H9 (cell line): ENCODE data around the gene SNX15. TPM values are rescaled to one million over a fixed set of nuclear protein-coding genes. Genes with fewer than 3 reads are reported as not detected.
A peak's percentile ranks its signal among the peaks of the same experiment; 100 is the strongest.

Experiments
- DNase-seq: peaks from one replicate; pipeline ENCODE4 v3.0.0-alpha.2; 2017
- H2AFZ ChIP-seq: one replicate; pipeline ENCODE4 v1.6.1; 2013; ENCODE audit warnings: mild to moderate bottlenecking, low read length, control low read depth, moderate library complexity
- H2AK5ac ChIP-seq: 2 replicates; pipeline ENCODE4 v1.6.1; 2013; ENCODE audit warnings: low read length, control low read depth, mixed read lengths; ENCODE audit not compliant: insufficient read length
- H2BK120ac ChIP-seq: one replicate; pipeline ENCODE4 v1.6.1; 2013; ENCODE audit warnings: low read depth, mild to moderate bottlenecking, low read length, control low read depth, inconsistent platforms; ENCODE audit not compliant: poor library complexity, severe bottlenecking
- H2BK12ac ChIP-seq: 2 replicates; pipeline ENCODE4 v1.6.1; 2013; ENCODE audit warnings: low read length, control low read depth, mixed read lengths, low read depth; ENCODE audit not compliant: insufficient read length
- H2BK15ac ChIP-seq: 2 replicates; pipeline ENCODE4 v1.6.1; 2013; ENCODE audit warnings: low read depth, low read length, control low read depth
- H2BK20ac ChIP-seq: one replicate; pipeline ENCODE4 v1.6.1; 2013; ENCODE audit warnings: low read depth, mild to moderate bottlenecking, low read length, control low read depth, inconsistent platforms; ENCODE audit not compliant: poor library complexity, severe bottlenecking
- H2BK5ac ChIP-seq: 2 replicates; pipeline ENCODE4 v1.6.1; 2013; ENCODE audit warnings: low read length, control low read depth, mixed read lengths; ENCODE audit not compliant: insufficient read length
- H3K14ac ChIP-seq: 2 replicates; pipeline ENCODE4 v1.6.1; 2013; ENCODE audit warnings: low read length, control low read depth; ENCODE audit not compliant: insufficient read depth
- H3K18ac ChIP-seq: 2 replicates; pipeline ENCODE4 v1.6.1; 2013; ENCODE audit warnings: low read depth, mild to moderate bottlenecking, mixed read lengths, low read length, control low read depth; ENCODE audit not compliant: insufficient read length
- H3K23ac ChIP-seq: 2 replicates; pipeline ENCODE4 v1.6.1; 2013; ENCODE audit warnings: low read length, control low read depth, mixed read lengths, low read depth; ENCODE audit not compliant: insufficient read length
- H3K23me2 ChIP-seq: 2 replicates; pipeline ENCODE4 v1.6.1; 2013; ENCODE audit warnings: low read depth, mild to moderate bottlenecking, mixed read lengths, low read length, control low read depth; ENCODE audit not compliant: insufficient read length, poor library complexity, severe bottlenecking
- H3K27ac ChIP-seq: 2 replicates; pipeline ENCODE4 v1.5.1; 2013; ENCODE audit warnings: low read length, control low read depth, mixed read lengths, low read depth; ENCODE audit not compliant: insufficient read length
- H3K27me3 ChIP-seq: 2 replicates; pipeline ENCODE4 v1.6.1; 2013; ENCODE audit warnings: low read length, control low read depth, inconsistent platforms; ENCODE audit not compliant: insufficient read depth
- H3K4ac ChIP-seq: 2 replicates; pipeline ENCODE4 v1.6.1; 2013; ENCODE audit warnings: low read depth, mild to moderate bottlenecking, control low read depth, inconsistent platforms, low read length, moderate library complexity
- H3K4me1 ChIP-seq: 2 replicates; pipeline ENCODE4 v1.6.1; 2013; ENCODE audit warnings: low read length, control low read depth, inconsistent platforms; ENCODE audit not compliant: insufficient read depth
- H3K4me2 ChIP-seq: 2 replicates; pipeline ENCODE4 v1.6.1; 2013; ENCODE audit warnings: low read length, control low read depth, mixed read lengths; ENCODE audit not compliant: insufficient read length, insufficient read depth
- H3K56ac ChIP-seq: 2 replicates; pipeline ENCODE4 v1.6.1; 2013; ENCODE audit warnings: low read depth, mild to moderate bottlenecking, mixed read lengths, low read length, control low read depth; ENCODE audit not compliant: insufficient read length
- H3K79me1 ChIP-seq: 2 replicates; pipeline ENCODE4 v1.6.1; 2013; ENCODE audit warnings: low read depth, mild to moderate bottlenecking, moderate library complexity, low read length, control low read depth, inconsistent platforms; ENCODE audit not compliant: insufficient read depth, poor library complexity, severe bottlenecking
- H3K79me2 ChIP-seq: 2 replicates; pipeline ENCODE4 v1.6.1; 2013; ENCODE audit warnings: low read length, control low read depth, inconsistent platforms; ENCODE audit not compliant: insufficient read depth
- H3K9ac ChIP-seq: 2 replicates; pipeline ENCODE4 v1.6.1; 2013; ENCODE audit warnings: low read length, control low read depth, mixed read lengths; ENCODE audit not compliant: insufficient read length; ENCODE audit errors: extremely low read depth
- H3K9me3 ChIP-seq: one replicate; pipeline ENCODE4 v1.6.1; 2013; ENCODE audit warnings: low read depth, low read length, inconsistent platforms; ENCODE audit not compliant: control insufficient read depth
- H3T11ph ChIP-seq: one replicate; pipeline ENCODE4 v1.6.1; 2013; ENCODE audit warnings: mild to moderate bottlenecking, low read length, control low read depth, inconsistent platforms
- H4K20me1 ChIP-seq: one replicate; pipeline ENCODE4 v1.6.1; 2013; ENCODE audit not compliant: control insufficient read depth, insufficient read length, insufficient read depth
- H4K5ac ChIP-seq: 2 replicates; pipeline ENCODE4 v1.6.1; 2013; ENCODE audit warnings: low read depth, mild to moderate bottlenecking, mixed read lengths, low read length, control low read depth; ENCODE audit not compliant: insufficient read length
- H4K8ac ChIP-seq: replicated peaks from 2 replicates; pipeline ENCODE4 v1.6.1; 2013; ENCODE audit warnings: low read length, control low read depth, mixed read lengths, low read depth; ENCODE audit not compliant: insufficient read length
- H4K91ac ChIP-seq: 2 replicates; pipeline ENCODE4 v1.6.1; 2013; ENCODE audit warnings: low read depth, mild to moderate bottlenecking, moderate library complexity, mixed read lengths, low read length, control low read depth; ENCODE audit not compliant: insufficient read length
- H3K27ac Mint-ChIP-seq, 3 experiments: 2 replicates in 2 of 3; 3 replicates in 1 of 3; pipeline ENCODE4 v1.8.0; 2020 to 2021; ENCODE audit warnings: mixed read lengths in 3 of 3, mild to moderate bottlenecking in 1 of 3, moderate library complexity in 1 of 3
- H3K27me3 Mint-ChIP-seq: 2 replicates; pipeline ENCODE4 v1.8.0; 2021; ENCODE audit warnings: low read depth, mild to moderate bottlenecking, moderate library complexity, mixed read lengths
- H3K36me3 Mint-ChIP-seq, 3 experiments: 2 replicates in 2 of 3; 3 replicates in 1 of 3; pipeline ENCODE4 v1.8.0; 2020 to 2021; ENCODE audit warnings: low read depth in 3 of 3, mixed read lengths in 3 of 3; ENCODE audit not compliant: insufficient read depth in 1 of 3
- H3K4me1 Mint-ChIP-seq, 2 experiments: 2 replicates each; pipeline ENCODE4 v1.8.0; 2020; ENCODE audit warnings: mixed read lengths in 2 of 2
- H3K4me3 Mint-ChIP-seq, 2 experiments: 2 replicates in 1 of 2; 3 replicates in 1 of 2; pipeline ENCODE4 v1.8.0; 2020 to 2021; ENCODE audit warnings: mild to moderate bottlenecking in 2 of 2, mixed read lengths in 2 of 2, moderate library complexity in 1 of 2
- H3K9me3 Mint-ChIP-seq, 2 experiments: 2 replicates in 1 of 2; 3 replicates in 1 of 2; pipeline ENCODE4 v1.8.0; 2020; ENCODE audit warnings: mild to moderate bottlenecking in 2 of 2, mixed read lengths in 2 of 2, moderate library complexity in 1 of 2
- CTCF ChIP-seq: fragments of 200-600 bp; sonication (generic); conservative IDR thresholded peaks from 3 replicates; pipeline ENCODE4 v1.8.0; 2021; ENCODE audit warnings: antibody characterized with exemption, mild to moderate bottlenecking
- WGBS: extraction: QIAGEN DNeasy Blood & Tissue Kit; methylation state at CpG from one replicate; pipeline ENCODE4 v1.1.7; 2013; ENCODE audit warnings: missing lambda C conversion rate, low lambda C conversion rate, mixed read lengths; ENCODE audit not compliant: insufficient read length; ENCODE audit errors: extremely low coverage; 5-methylcytosine and 5-hydroxymethylcytosine counted together
- total RNA-seq: library from RNA; stranded (reverse); gene quantifications from 2 replicates; pipeline ENCODE4 v1.2.1, GENCODE V29; 2021

Gene SNX15
- total RNA-seq, 1 experiment from 2014 or later: 24.3 TPM

- Mint-ChIP-seq H3K4me3 (peak overlapping the region; percentile 91 to 96), H3K4me1 (peaks cover 4 to 14% of the 10 kb centered on the region in 2 experiments; a peak in 3 of 4 replicates), H3K27me3 (no peaks in the 10 kb centered on the region), H3K9me3 (no peaks in the 10 kb centered on the region), H3K36me3 (peaks cover 5 to 30% (median 25%) of the 10 kb centered on the region in 3 experiments; a peak in 6 of 7 replicates), H3K27ac (peak overlapping the region in 2 of 3 experiments; percentile 59 to 61; a peak in 2 of 7 replicates)
- no peaks in the 10 kb centered on the region for H3K9me3 ChIP-seq
- peaks cover 2% of the 10 kb centered on the region; the same call in 1 of the 2 replicates for H3K79me2 ChIP-seq
- no peak overlapping the region for H3K23ac ChIP-seq
- no peak overlapping the region for H4K8ac ChIP-seq
- no peak overlapping the region for H2BK15ac ChIP-seq
- DNase-seq: no peak
- H3K27me3 ChIP-seq: no peaks in the 10 kb centered on the region
- no peak overlapping the region for H3K4me2 ChIP-seq
- no peaks in the 10 kb centered on the region for H4K20me1 ChIP-seq
- H2BK12ac ChIP-seq: no peak overlapping the region
- no peak overlapping the region for H4K5ac ChIP-seq
- no peak overlapping the region for H3K27ac ChIP-seq
- no peak overlapping the region for H3K4ac ChIP-seq
- H3K4me1 ChIP-seq: no peaks in the 10 kb centered on the region
- H3K56ac ChIP-seq: no peak overlapping the region
- TF ChIP-seq CTCF: no peak
- no peak overlapping the region for H2BK120ac ChIP-seq
- no peaks in the 10 kb centered on the region for H3K79me1 ChIP-seq
- no peak overlapping the region for H2AFZ ChIP-seq
- H3K18ac ChIP-seq: no peak overlapping the region
- no peak overlapping the region for H3K14ac ChIP-seq
- H3K23me2 ChIP-seq: peaks cover 4% of the 10 kb centered on the region
- no peak overlapping the region for H2BK5ac ChIP-seq
- H3T11ph ChIP-seq: no peak overlapping the region
- no peak overlapping the region for H3K9ac ChIP-seq
- WGBS: no CpG with 5 or more reads among the region's 6 CpGs
- H2BK20ac ChIP-seq: no peak overlapping the region
- no peak overlapping the region for H4K91ac ChIP-seq
- H2AK5ac ChIP-seq: no peak overlapping the region
Measured at GRCh38 chr11:65042891-65043290, 15.7 kb downstream of the SNX15 start.
